GM19043 (cell line): ENCODE results near the gene FMO2.

Experiments used
- ATAC-seq: cut with Tn5 transposase; IDR thresholded peaks from one replicate; pipeline ENCODE4 v1.9.1; 2021; ENCODE audit warnings: low read depth; ENCODE audit not compliant: unreplicated experiment

The FMO2 gene

DNA sequence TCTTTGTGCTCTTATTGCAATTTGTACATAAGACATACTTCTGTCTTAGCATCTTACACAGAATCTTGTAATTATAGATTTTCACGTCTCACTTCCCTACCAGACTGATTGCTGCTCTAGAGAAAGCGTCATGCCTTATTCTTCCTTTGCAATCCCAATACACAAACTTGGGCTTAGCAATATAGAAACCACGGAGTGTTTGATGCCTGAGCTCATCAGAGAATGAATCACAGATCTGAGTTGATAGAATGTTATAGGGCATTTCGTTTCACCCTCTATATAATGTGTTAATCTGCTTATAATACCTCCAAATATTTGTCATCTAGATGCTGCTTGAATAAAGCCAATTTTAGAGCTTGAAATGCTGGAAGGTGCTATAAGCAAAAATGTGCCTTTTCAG, 69.8 kb downstream of the FMO2 start:
- no peak for ATAC-seq

- ATAC-seq = no peak
Measured at GRCh38 chr1:171256940-171257606, 72.0 kb downstream of the FMO2 start.

- ATAC-seq = no peak
Measured at GRCh38 chr1:171257607-171258076, 72.5 kb downstream of the FMO2 start.

DNA sequence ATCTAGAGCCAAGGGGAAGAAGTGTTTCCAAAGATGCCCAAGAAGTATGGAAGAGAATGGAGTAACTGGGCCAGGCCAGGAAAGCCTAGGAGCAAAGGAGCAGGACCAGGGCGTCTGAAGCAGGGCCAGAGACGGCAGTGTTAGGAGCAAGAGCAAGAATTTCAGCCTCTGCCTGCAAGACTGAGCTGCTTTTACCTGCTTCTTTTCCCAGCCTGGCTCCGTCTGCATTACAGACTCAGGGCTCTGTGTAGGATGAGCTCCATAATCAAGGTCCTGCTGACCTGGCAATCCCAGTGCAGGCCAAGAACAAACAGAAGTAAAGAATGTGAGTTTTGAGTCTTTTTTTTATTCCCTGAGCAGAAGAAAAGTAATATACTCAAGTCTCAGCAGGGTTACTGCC, 73.3 kb downstream of the FMO2 start:
- ATAC-seq = no peak

GRCh38 chr1:171258943-171259342, 73.8 kb downstream of the FMO2 start:
- no peak for ATAC-seq
